HG02642 (cell line): ENCODE measurements around the gene CPLX1.
"Not testable (repeated sequence)": the region's sequence is repeated elsewhere in the genome, so short reads cannot be mapped to it uniquely, and the experiment has no call there.

Experiments used
- ATAC-seq: cut with Tn5 transposase; IDR thresholded peaks from one replicate; pipeline ENCODE4 v1.9.1; 2021; ENCODE audit warnings: mild to moderate bottlenecking; ENCODE audit not compliant: unreplicated experiment, poor library complexity

CPLX1 gene

DNA sequence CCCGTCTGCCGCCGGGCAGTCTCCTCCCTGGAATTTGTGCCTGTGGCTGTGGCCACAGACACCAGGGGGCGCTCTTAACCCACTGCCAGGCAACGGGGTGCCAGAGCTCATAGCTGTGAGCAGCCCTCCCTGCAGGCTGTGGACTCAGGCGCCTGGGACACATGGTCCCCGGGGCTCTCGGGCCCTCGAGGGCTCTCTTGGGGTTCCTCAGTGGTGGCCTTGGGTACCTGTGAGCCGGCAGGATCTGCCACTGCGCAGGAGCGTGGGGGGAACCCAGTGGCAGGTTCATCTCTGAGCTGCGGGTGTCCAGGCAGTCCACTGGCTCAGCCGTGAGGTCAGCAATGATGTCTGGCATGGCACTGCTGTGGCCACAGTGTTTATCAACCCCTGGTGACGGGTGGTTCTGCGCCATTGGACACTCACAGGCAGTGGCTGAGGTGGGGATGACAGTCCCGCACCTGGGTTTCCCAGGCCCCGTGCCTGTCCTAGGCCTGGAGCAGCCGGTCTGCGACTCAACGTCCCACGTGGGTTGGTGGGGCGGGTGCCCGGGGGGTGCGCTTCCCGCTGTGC is 83.1 kb downstream of the CPLX1 start:
- ATAC-seq: peak; percentile 66

DNA sequence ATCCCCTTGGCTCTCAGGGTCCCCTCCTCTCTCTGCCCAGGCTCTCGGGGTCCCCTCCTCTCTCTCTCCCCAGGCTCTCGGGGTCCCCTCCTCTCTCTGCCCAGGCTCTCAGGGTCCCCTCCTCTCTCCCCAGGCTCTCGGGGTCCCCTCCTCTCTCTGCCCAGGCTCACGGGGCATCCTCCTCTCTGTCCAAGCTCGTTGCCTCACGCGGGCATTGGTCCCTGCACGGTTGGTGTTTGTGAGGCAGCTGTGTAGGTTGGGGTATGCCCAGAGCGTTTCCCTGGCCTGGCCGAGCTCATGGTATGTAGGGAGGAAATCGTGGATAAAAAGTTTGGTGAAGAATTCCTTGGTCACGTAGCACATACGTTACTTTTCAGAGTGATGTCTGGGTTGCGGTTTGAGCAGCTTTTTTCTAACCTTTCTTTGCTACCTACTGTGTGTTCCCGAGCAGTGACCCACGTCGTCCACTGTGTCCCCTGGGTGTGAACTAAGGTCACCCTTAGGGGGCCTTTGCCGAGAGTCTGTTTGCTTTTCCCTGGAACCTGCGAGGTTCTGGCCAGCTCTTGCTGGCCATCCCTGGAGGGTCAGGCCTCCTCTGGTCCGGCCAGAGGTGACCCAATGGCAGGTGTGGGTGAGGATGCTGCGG is 83.7 kb downstream of the CPLX1 start:
- ATAC-seq: peak; percentile 5

DNA sequence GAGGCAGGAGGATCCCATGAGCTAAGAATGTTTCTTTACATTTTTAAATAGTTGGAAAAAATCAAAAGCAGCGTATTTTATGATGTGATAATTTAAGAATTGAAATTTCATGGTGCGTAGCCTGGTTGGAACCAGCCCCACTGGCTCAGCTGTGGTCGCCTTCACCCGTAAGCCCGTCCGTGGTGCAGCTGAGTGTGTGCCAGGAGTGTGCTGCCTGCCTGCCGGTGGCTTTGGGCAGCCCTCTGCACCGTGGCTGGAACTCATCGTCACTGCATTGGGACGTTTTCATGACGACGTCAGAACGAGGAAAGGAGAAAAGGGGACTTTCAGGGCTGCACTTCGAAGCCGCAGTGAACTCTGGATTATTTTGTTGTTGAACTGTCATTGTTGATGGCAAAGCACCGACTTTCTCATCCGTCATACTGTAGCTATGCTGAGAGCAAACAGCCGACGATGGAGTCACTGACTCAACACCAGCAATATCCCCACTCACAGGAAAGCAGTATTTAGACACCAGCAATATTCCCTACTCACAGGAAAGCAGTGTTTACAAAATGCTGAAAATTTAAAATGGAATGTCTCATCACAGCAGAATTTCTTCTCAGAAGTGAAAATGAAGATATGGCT is 85.2 kb downstream of the CPLX1 start:
- ATAC-seq: no peak

DNA sequence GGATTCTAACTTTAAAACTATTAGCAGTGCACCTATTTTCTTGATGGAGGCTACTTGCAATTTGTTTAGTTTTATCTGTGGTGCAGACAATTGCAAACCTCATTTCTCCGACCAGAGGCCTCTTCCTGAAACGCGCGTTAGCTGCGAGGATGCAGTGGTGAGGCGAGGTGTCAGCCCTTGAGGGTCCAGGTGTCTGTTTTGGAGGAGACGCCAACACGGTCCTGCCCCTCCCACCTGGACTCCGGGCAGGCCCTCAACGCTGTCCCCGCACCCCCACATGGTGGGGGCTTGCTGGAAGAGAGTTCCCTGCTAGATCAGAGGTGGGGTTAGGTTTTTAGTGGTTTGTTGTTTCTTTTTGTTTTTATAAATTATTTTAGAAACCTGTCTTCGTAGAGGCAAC is 85.9 kb downstream of the CPLX1 start:
- no peak for ATAC-seq

DNA sequence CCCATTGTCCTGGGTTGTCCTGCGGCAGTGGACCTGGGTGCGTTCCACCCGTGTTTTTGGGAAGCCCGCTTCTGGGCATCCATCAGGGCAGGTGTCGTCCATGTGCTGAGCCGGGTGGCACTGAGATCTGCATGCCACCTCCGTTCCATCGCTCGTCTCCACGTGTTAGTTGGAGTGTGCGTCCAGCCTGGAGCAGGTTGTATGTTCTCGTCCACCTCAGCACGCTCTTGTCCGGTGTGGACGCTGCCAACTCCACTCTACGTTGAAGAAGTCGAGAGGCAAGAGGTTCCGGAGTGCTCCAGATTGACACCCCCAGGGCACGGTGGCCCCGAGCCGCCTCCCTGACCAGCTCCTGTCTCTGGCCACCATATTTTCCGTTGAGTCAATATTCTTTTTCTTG is 86.4 kb downstream of the CPLX1 start:
- ATAC-seq: no peak

DNA sequence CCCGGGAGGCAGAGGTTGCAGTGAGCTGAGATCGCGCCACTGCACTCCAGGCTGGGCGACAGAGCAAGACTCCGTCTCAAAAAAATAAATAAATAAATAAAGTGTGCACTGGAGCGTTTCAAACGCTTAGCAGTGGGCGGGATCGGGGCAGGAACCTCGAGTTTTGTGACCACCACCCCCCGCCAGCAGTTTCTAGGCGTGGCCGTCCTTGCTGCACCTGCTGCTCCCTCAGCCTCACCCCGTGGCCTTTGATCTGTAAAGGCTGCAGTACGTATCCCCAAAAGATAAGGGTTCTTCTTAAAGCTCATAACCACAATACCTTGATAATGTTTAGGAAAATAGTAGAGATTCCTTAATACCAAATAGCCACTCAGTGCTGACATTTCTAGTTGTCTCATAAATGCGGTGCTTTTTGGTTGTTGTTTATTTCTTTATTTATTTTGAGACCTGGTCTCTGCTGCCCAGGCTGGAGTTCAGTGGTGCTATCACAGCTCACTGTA is 87.1 kb downstream of the CPLX1 start:
- no peak for ATAC-seq

DNA sequence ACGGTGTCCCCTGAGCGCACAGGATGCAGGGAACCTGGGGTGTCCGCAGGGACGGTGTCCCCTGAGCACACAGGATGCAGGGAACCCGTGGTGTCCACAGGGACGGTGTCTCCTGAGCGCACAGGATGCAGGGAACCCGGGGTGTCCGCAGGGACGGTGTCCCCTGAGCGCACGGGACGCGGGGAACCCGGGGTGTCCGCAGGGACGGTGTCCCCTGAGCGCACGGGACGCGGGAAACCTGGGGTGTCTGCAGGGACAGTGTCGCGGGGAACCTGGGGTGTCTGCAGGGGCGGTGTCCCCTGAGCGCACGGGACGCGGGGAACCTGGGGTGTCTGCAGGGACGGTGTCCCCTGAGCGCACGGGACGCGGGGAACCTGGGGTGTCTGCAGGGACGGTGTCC is 89.4 kb downstream of the CPLX1 start:
- ATAC-seq: not testable (repeated sequence)

DNA sequence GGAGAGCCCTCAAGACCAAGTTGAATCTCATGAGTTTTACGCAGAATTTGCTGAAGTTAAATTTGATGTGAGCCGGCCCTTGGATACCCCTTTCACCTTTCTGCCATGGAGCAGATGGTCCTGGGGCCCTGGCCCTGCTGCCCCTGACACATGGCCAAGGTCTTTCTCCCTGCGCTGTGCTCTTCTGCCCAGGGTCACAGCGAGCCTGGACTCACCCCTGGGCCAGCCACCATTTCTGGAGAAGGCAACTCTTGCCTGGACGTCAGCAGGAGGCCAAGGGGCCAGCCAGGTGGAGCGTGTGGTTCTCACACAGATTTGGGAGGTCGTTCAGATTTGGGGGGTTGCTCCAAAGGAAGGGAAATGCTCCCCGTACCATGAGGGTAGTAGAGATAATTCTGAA is 90.3 kb downstream of the CPLX1 start:
- no peak for ATAC-seq
